Suprapubic skin (tissue), 4 donors: Measurements from ENCODE around the gene COMMD6. TPM values are rescaled to one million over a fixed set of nuclear protein-coding genes. Genes with fewer than 3 reads are reported as not detected.

ENCODE experiments used
- DNase-seq, 2 donors: peaks; one replicate each; pipeline ENCODE4 v3.0.0-alpha.2; 2019; ENCODE audit warnings: low spot score in 2 of 2
- H3K27ac ChIP-seq: fragments of 200-600 bp; sonication (generic); one replicate; pipeline ENCODE4 v1.5.1; 2019
- H3K27me3 ChIP-seq: fragments of 200-600 bp; sonication (generic); one replicate; pipeline ENCODE4 v1.5.1; 2019
- H3K36me3 ChIP-seq: fragments of 200-600 bp; sonication (generic); one replicate; pipeline ENCODE4 v1.5.1; 2019
- H3K4me1 ChIP-seq: fragments of 200-600 bp; sonication (generic); one replicate; pipeline ENCODE4 v1.5.1; 2019
- H3K4me3 ChIP-seq: fragments of 200-600 bp; sonication (generic); one replicate; pipeline ENCODE4 v1.5.1; 2019; ENCODE audit warnings: mild to moderate bottlenecking
- H3K9me3 ChIP-seq: fragments of 200-600 bp; sonication (generic); one replicate; pipeline ENCODE4 v1.5.1; 2019
- CTCF ChIP-seq, 2 donors: fragments of 200-600 bp in 1 of 2; fragments of 450-650 bp in 1 of 2; sonication (generic) in 1 of 2; IDR thresholded peaks; one replicate each; pipeline ENCODE4 v1.5.1; 2016 to 2019; ENCODE audit warnings: antibody characterized with exemption in 2 of 2, mild to moderate bottlenecking in 1 of 2, moderate library complexity in 1 of 2
- EP300 ChIP-seq: sonication (generic); formaldehyde crosslinking; IDR thresholded peaks from one replicate; pipeline ENCODE4 v1.6.1; 2017; ENCODE audit warnings: antibody characterized with exemption
- POLR2A ChIP-seq, 2 donors: fragments of 450-650 bp; IDR thresholded peaks; one replicate each; pipeline ENCODE4 v1.6.1; 2017; ENCODE audit warnings: antibody characterized with exemption in 2 of 2, mild to moderate bottlenecking in 2 of 2, moderate library complexity in 2 of 2
- POLR2AphosphoS5 ChIP-seq, 3 donors: sonication (generic); formaldehyde crosslinking; IDR thresholded peaks; one replicate each; pipeline ENCODE4 v1.6.1; 2017; ENCODE audit warnings: antibody characterized with exemption in 3 of 3
- WGBS: methylation state at CpG from one replicate; pipeline ENCODE4 v1.1.5; 2018; 5-methylcytosine and 5-hydroxymethylcytosine counted together
- total RNA-seq, 4 donors: library from RNA; depleted of rRNA; stranded (reverse); fragments of >200 nt; gene quantifications; one replicate each; pipeline ENCODE4 v1.1.0, GENCODE V29; 2016

COMMD6 gene
- total RNA-seq, 4 donors from 2014 or later, result 26.6 to 71.0 (median 42.2) TPM

GRCh38 chr13:75494491-75494890 is 43.1 kb downstream of the COMMD6 start:
- no peaks in the 10 kb centered on the region for H3K9me3 ChIP-seq
- H3K4me1 ChIP-seq, result no peaks in the 10 kb centered on the region
- no peak for DNase-seq
- H3K4me3 ChIP-seq, result no peak overlapping the region
- 89% methylated on average over 1 of the region's 1 CpG for WGBS
- no peak for TF ChIP-seq CTCF (IDR thresholded peaks at IDR 0.05)
- TF ChIP-seq EP300, result no peak
- TF ChIP-seq POLR2A (IDR thresholded peaks at IDR 0.05), result no peak
- no peak for TF ChIP-seq POLR2AphosphoS5 (IDR thresholded peaks at IDR 0.05)
- H3K27me3 ChIP-seq, result peaks cover 2% of the 10 kb centered on the region
- H3K36me3 ChIP-seq, result no peaks in the 10 kb centered on the region
- no peak overlapping the region for H3K27ac ChIP-seq

- TF ChIP-seq EP300, result no peak
- TF ChIP-seq POLR2A (IDR thresholded peaks at IDR 0.05), result no peak
- TF ChIP-seq CTCF (IDR thresholded peaks at IDR 0.05), result no peak
- DNase-seq, result no peak
- Histone ChIP-seq H3K27me3 (peaks cover 2% of the 10 kb centered on the region), H3K4me3 (no peak overlapping the region), H3K9me3 (no peaks in the 10 kb centered on the region), H3K36me3 (no peaks in the 10 kb centered on the region), H3K27ac (no peak overlapping the region), H3K4me1 (peaks cover 3% of the 10 kb centered on the region)
Measured at GRCh38 chr13:75493156-75493555, 44.5 kb downstream of the COMMD6 start.

GRCh38 chr13:75492389-75492788 is 45.3 kb downstream of the COMMD6 start:
- Histone ChIP-seq H3K4me3 (no peak overlapping the region), H3K4me1 (peaks cover 3% of the 10 kb centered on the region), H3K36me3 (no peaks in the 10 kb centered on the region), H3K27ac (no peak overlapping the region), H3K9me3 (no peaks in the 10 kb centered on the region), H3K27me3 (peaks cover 2% of the 10 kb centered on the region)
- no peak for DNase-seq
- 96% methylated on average over 5 of the region's 5 CpGs for WGBS
- TF ChIP-seq POLR2AphosphoS5 (IDR thresholded peaks at IDR 0.05) (no peak), POLR2A (IDR thresholded peaks at IDR 0.05) (no peak), CTCF (IDR thresholded peaks at IDR 0.05) (no peak), EP300 (no peak)

GRCh38 chr13:75491376-75491775 is 46.3 kb downstream of the COMMD6 start:
- Histone ChIP-seq H3K27me3 (no peaks in the 10 kb centered on the region), H3K36me3 (no peaks in the 10 kb centered on the region), H3K27ac (no peak overlapping the region), H3K4me1 (peaks cover 3% of the 10 kb centered on the region), H3K9me3 (no peaks in the 10 kb centered on the region), H3K4me3 (no peak overlapping the region)
- 93% methylated on average over 2 of the region's 2 CpGs for WGBS
- no peak for DNase-seq
- TF ChIP-seq EP300 (no peak), POLR2AphosphoS5 (IDR thresholded peaks at IDR 0.05) (no peak), POLR2A (IDR thresholded peaks at IDR 0.05) (no peak), CTCF (IDR thresholded peaks at IDR 0.05) (no peak)

GRCh38 chr13:75489502-75490263 is 48.0 kb downstream of the COMMD6 start:
- DNase-seq, result no peak
- H3K36me3 ChIP-seq, result no peaks in the 10 kb centered on the region
- TF ChIP-seq EP300 (no peak), CTCF (IDR thresholded peaks at IDR 0.05) (no peak), POLR2A (IDR thresholded peaks at IDR 0.05) (no peak), POLR2AphosphoS5 (IDR thresholded peaks at IDR 0.05) (no peak)
- H3K27me3 ChIP-seq, result no peaks in the 10 kb centered on the region
- H3K4me3 ChIP-seq, result no peak overlapping the region
- peaks cover 6% of the 10 kb centered on the region for H3K4me1 ChIP-seq
- no peak overlapping the region for H3K27ac ChIP-seq
- 40% methylated on average over 10 of the region's 10 CpGs for WGBS
- H3K9me3 ChIP-seq, result no peaks in the 10 kb centered on the region
